ENCODE data around the gene HOXA13.

The HOXA13 gene

GRCh38 chr7:27180431-27181420 lies 19.2 kb downstream of the HOXA13 start:
- ChIA-PET POLR2A (ENCODE audit: low non-redundant PET) (interaction anchor here (1.0 kb wide), 1 partner anchor 33 kb away, joined by 3 read pairs; the partner anchor contains the start of gene HOXA6), CTCF (interaction anchor here (0.6 to 2.5 kb wide), 14 partner anchors 9 to 840 kb away, joined by 3 to 30 read pairs (median 4); no protein-coding TSS in a partner anchor)

GRCh38 chr7:27179503-27180430 lies 20.1 kb downstream of the HOXA13 start:
- peak overlapping the region; percentile 89 for H3K27ac ChIP-seq
- CTCF ChIA-PET: interaction anchor here (0.6 to 2.5 kb wide), 20 partner anchors 10 to 1013 kb away, joined by 3 to 30 read pairs (median 4); no protein-coding TSS in a partner anchor
- TF ChIP-seq CTCF (conservative IDR thresholded peaks at IDR 0.05; ENCODE audit: low read depth): peak; percentile 98
- DNase-seq (ENCODE audit: low spot score): peak; percentile 84
- POLR2A ChIA-PET (ENCODE audit: low non-redundant PET): interaction anchor here (0.6 to 1.0 kb wide), 2 partner anchors 14 to 32 kb away, joined by 3 read pairs; partner anchors contain the start of genes HOXA6 and HOXA9

More at GRCh38 chr7:27180431-27181420, 19.2 kb downstream of the HOXA13 start:
- DNase-seq (ENCODE audit: low spot score): no peak
- peak overlapping the region; percentile 89 for H3K27ac ChIP-seq
- TF ChIP-seq CTCF (conservative IDR thresholded peaks at IDR 0.05; ENCODE audit: low read depth): no peak

GRCh38 chr7:27179030-27179429 lies 20.9 kb downstream of the HOXA13 start:
- CTCF ChIA-PET: interaction anchor here (0.6 to 2.5 kb wide), 12 partner anchors 9 to 745 kb away, joined by 3 to 30 read pairs (median 5); no protein-coding TSS in a partner anchor
- H3K27ac ChIP-seq: peak overlapping the region; percentile 89
- POLR2A ChIA-PET (ENCODE audit: low non-redundant PET): interaction anchor here (0.6 kb wide), 1 partner anchor 77 kb away, joined by 3 read pairs; no protein-coding TSS in a partner anchor

GRCh38 chr7:27178366-27178765 lies 21.5 kb downstream of the HOXA13 start:
- H3K27ac ChIP-seq: peak overlapping the region; percentile 89
- TF ChIP-seq CTCF (conservative IDR thresholded peaks at IDR 0.05; ENCODE audit: low read depth): no peak
- ChIA-PET POLR2A (ENCODE audit: low non-redundant PET) (interaction anchor here (0.6 kb wide), 1 partner anchor 78 kb away, joined by 3 read pairs; no protein-coding TSS in a partner anchor), CTCF (interaction anchor here (0.7 to 2.5 kb wide), 4 partner anchors 9 to 462 kb away, joined by 5 to 30 read pairs (median 6); no protein-coding TSS in a partner anchor)
- DNase-seq (ENCODE audit: low spot score): no peak

More at GRCh38 chr7:27179030-27179429, 20.9 kb downstream of the HOXA13 start:
- DNase-seq (ENCODE audit: low spot score): no peak
- no peak for TF ChIP-seq CTCF (conservative IDR thresholded peaks at IDR 0.05; ENCODE audit: low read depth)

DNA sequence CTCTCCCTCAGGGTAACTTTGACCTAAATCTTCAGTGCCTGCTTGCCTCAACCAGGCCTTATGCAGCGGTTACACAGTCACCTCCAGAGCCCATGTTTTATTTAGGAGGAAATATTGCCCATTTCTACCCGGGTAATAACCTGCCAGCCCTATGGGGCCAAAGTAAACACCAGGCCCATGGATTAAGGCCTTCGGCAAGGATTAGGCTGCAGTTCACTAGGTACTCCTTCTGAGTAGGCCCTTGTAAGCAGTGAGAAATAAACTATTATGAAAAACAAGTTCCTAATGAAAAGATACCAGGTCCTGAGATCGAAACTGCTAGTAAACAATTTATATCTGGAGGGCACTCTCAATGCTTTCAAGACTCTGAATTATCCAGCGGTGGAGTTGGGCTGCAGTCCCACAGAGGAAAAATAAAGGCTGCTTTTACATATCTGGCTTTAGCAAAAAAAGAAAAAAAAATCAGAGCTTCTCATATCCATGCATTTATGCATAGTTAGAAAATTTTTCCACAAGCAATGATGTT lies 22.0 kb downstream of the HOXA13 start:
- ChIA-PET CTCF (interaction anchor here (1.7 kb wide), 1 partner anchor 12 kb away, joined by 5 read pairs; no protein-coding TSS in a partner anchor), POLR2A (ENCODE audit: low non-redundant PET) (no interaction called here)
- no peak for TF ChIP-seq CTCF (conservative IDR thresholded peaks at IDR 0.05; ENCODE audit: low read depth)
- H3K27ac ChIP-seq: peak overlapping the region; percentile 95
- DNase-seq (ENCODE audit: low spot score): no peak
